SU-DHL-6 (cell line): Measurements from ENCODE around the gene DUSP3.

Experiments used
- H2AFZ ChIP-seq: fragments of 200-600 bp; sonication (generic); 2 replicates; pipeline ENCODE4 v1.6.1; 2014; ENCODE audit warnings: low read depth, mild to moderate bottlenecking, moderate library complexity, mixed read lengths, antibody characterized with exemption, low read length; ENCODE audit not compliant: severe bottlenecking
- H3F3A ChIP-seq: fragments of 200-600 bp; shearing (Covaris generic); 2 replicates; pipeline ENCODE4 v1.6.0; 2016; ENCODE audit warnings: antibody characterized with exemption, mild to moderate bottlenecking; ENCODE audit not compliant: insufficient read depth
- H3K27ac ChIP-seq: fragments of 200-600 bp; sonication (generic); 2 replicates; pipeline ENCODE4 v1.5.1; 2016; ENCODE audit warnings: low read depth, mild to moderate bottlenecking, low read length, moderate library complexity, mixed read lengths
- H3K27me3 ChIP-seq: fragments of 200-600 bp; sonication (generic), shearing (Covaris generic); 2 replicates; pipeline ENCODE4 v1.6.0; 2014; ENCODE audit warnings: mild to moderate bottlenecking, low read length
- H3K36me3 ChIP-seq: fragments of 200-600 bp; sonication (generic); 2 replicates; pipeline ENCODE4 v1.6.1; 2014; ENCODE audit warnings: mild to moderate bottlenecking, low read length, mixed read lengths
- H3K4me2 ChIP-seq: fragments of 300-600, 200-600 bp; shearing (Covaris generic), sonication (generic); 2 replicates; pipeline ENCODE4 v1.6.0; 2014; ENCODE audit warnings: low read length, low read depth, mild to moderate bottlenecking; ENCODE audit not compliant: poor library complexity, severe bottlenecking
- H3K4me3 ChIP-seq: fragments of 200-600 bp; sonication (generic); 2 replicates; pipeline ENCODE4 v1.5.1; 2014; ENCODE audit warnings: antibody characterized with exemption, low read length, mild to moderate bottlenecking, mixed read lengths; ENCODE audit not compliant: insufficient read depth, poor library complexity, severe bottlenecking
- H3K79me2 ChIP-seq: fragments of 200-600 bp; sonication (generic); 2 replicates; pipeline ENCODE4 v1.6.1; 2014; ENCODE audit warnings: mild to moderate bottlenecking, low read length, moderate library complexity; ENCODE audit not compliant: insufficient read depth
- H3K9ac ChIP-seq: fragments of 200-600 bp; sonication (generic); 2 replicates; pipeline ENCODE4 v1.7.0; 2014; ENCODE audit warnings: mild to moderate bottlenecking, low read length
- H3K9me2 ChIP-seq: fragments of 200-600 bp; sonication (generic); replicated peaks from 2 replicates; pipeline ENCODE4 v1.6.1; 2014; ENCODE audit warnings: low read length; ENCODE audit not compliant: insufficient read depth
- H3K9me3 ChIP-seq: fragments of 200-600 bp; sonication (generic); 2 replicates; pipeline ENCODE4 v1.6.1; 2014; ENCODE audit warnings: low read length, mixed read lengths; ENCODE audit not compliant: insufficient read depth
- H4K20me1 ChIP-seq: fragments of 200-600 bp; sonication (generic); 2 replicates; pipeline ENCODE4 v1.6.1; 2014; ENCODE audit warnings: low read depth, mild to moderate bottlenecking, antibody characterized with exemption, low read length, moderate library complexity, mixed read lengths
- CTCF ChIP-seq: fragments of 200-600 bp; sonication (generic); IDR thresholded peaks from one replicate; pipeline ENCODE4 v1.5.1; 2017; ENCODE audit warnings: antibody characterized with exemption, mild to moderate bottlenecking, low read length, moderate library complexity; ENCODE audit not compliant: insufficient read depth, poor library complexity, severe bottlenecking
- EZH2phosphoT487 ChIP-seq: fragments of 200-600 bp; sonication (generic), shearing (Covaris generic); conservative IDR thresholded peaks from 2 replicates; pipeline ENCODE4 v1.6.1; 2018; ENCODE audit warnings: mild to moderate bottlenecking, antibody characterized with exemption, low read length, moderate library complexity, mixed read lengths

DUSP3 gene

GRCh38 chr17:43734376-43734775 lies 44.4 kb downstream of the DUSP3 start:
- Histone ChIP-seq H3K4me3 (no peak overlapping the region), H3K36me3 (no peaks in the 10 kb centered on the region), H3K9me3 (no peaks in the 10 kb centered on the region), H3K9ac (no peak overlapping the region), H3K79me2 (no peaks in the 10 kb centered on the region), H3K4me2 (no peak overlapping the region), H3K27me3 (no peaks in the 10 kb centered on the region), H3K27ac (no peak overlapping the region), H2AFZ (no peak overlapping the region), H3F3A (no peaks in the 10 kb centered on the region), H4K20me1 (no peaks in the 10 kb centered on the region), H3K9me2 (no peaks in the 10 kb centered on the region)
- no peak for TF ChIP-seq EZH2phosphoT487
- TF ChIP-seq CTCF: no peak

DNA sequence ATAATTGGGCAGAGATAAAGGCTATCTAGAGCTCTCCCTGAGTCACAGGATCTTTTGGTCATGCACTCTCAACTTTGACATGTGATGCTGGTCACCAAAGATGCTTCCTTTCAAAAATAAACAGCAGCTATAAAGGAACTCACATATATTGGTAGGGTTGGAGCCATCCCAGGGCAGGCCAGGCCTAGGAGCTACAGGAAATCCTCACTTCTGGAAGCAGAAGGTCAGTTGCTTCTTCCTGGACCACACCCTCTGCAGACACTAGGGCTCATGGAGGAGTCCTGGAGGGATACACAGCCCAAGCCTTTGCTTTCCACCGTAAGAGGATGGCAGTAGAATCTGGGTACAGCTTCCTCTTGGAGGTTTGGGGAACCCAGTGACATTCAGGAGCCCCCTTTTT lies 44.8 kb downstream of the DUSP3 start:
- Histone ChIP-seq H3K4me2 (no peak overlapping the region), H3K36me3 (no peaks in the 10 kb centered on the region), H3F3A (no peaks in the 10 kb centered on the region), H3K27me3 (no peaks in the 10 kb centered on the region), H3K9me3 (no peaks in the 10 kb centered on the region), H3K9me2 (no peaks in the 10 kb centered on the region), H2AFZ (no peak overlapping the region), H4K20me1 (no peaks in the 10 kb centered on the region), H3K27ac (no peak overlapping the region), H3K4me3 (no peak overlapping the region), H3K79me2 (no peaks in the 10 kb centered on the region), H3K9ac (no peak overlapping the region)
- TF ChIP-seq CTCF: no peak
- TF ChIP-seq EZH2phosphoT487: no peak

DNA sequence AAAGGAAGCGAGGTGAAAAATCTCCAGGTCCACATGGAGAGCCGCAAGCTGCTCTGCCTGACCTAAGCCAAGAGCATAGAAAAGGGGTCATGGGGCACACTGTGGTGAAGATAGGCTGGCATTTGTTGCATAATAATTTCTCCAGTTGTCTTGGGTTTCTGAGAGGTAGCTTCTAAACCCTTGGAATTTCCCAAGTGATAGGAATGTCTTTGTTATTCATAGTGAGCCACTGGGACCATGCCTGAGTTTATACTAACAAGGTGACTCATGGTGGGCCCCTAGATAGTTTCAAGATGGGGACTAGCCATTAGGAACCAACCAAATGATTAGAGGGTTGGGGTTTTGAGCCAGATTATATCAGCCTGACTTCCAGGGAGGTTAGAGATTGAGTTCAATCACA lies 45.8 kb downstream of the DUSP3 start:
- no peak for TF ChIP-seq EZH2phosphoT487
- TF ChIP-seq CTCF: no peak
- no peak overlapping the region for H3K4me2 ChIP-seq
- no peak overlapping the region for H2AFZ ChIP-seq
- no peak overlapping the region for H3K9ac ChIP-seq
- H4K20me1 ChIP-seq: no peaks in the 10 kb centered on the region
- H3K27ac ChIP-seq: no peak overlapping the region
- no peaks in the 10 kb centered on the region for H3K9me2 ChIP-seq
- H3K9me3 ChIP-seq: no peaks in the 10 kb centered on the region
- no peaks in the 10 kb centered on the region for H3K79me2 ChIP-seq
- H3K36me3 ChIP-seq: no peaks in the 10 kb centered on the region
- no peak overlapping the region for H3K4me3 ChIP-seq
- no peaks in the 10 kb centered on the region for H3K27me3 ChIP-seq
- no peaks in the 10 kb centered on the region for H3F3A ChIP-seq

DNA sequence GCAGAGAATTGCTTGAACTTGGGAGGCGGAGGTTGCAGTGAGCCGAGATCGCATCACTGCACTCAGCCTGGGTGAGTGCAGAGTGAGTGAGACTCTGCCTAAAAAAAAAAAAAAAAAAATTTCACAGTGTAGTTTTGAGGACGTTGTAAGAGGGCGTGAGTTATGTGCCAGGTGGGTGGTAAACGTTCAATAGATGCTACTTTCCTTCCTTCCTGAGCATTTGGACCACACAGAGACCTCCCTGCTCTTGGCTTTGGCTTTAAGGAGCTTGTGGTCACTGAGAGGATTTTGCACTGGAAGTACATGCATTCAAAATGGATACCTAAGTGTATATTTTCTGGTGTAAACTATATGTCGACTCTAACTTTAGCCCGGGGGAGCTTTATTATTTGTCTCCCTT lies 50.7 kb downstream of the DUSP3 start:
- Histone ChIP-seq H3K9ac (no peak overlapping the region), H2AFZ (no peak overlapping the region), H3K4me2 (no peak overlapping the region), H3K9me2 (no peaks in the 10 kb centered on the region), H3K27ac (no peak overlapping the region), H3K27me3 (no peaks in the 10 kb centered on the region), H3F3A (no peaks in the 10 kb centered on the region), H3K36me3 (no peaks in the 10 kb centered on the region), H4K20me1 (no peaks in the 10 kb centered on the region), H3K79me2 (no peaks in the 10 kb centered on the region), H3K4me3 (no peak overlapping the region), H3K9me3 (no peaks in the 10 kb centered on the region)
- TF ChIP-seq EZH2phosphoT487 (no peak), CTCF (no peak)
